Measurements from ENCODE around the gene WIPF3.
"Not testable (repeated sequence)": the region's sequence is repeated elsewhere in the genome, so short reads cannot be mapped to it uniquely, and the experiment has no call there.

WIPF3 gene

GRCh38 chr7:29883462-29884398, 77.4 kb downstream of the WIPF3 start:
- no peak for DNase-seq

GRCh38 chr7:29884399-29885272, 78.3 kb downstream of the WIPF3 start:
- no peak for DNase-seq

GRCh38 chr7:29885626-29886025, 79.3 kb downstream of the WIPF3 start:
- DNase-seq = no peak

- no peak for DNase-seq
These were observed 80.5 kb downstream of the WIPF3 start for GRCh38 chr7:29886827-29887226.

- DNase-seq = no peak
These were observed 81.7 kb downstream of the WIPF3 start for GRCh38 chr7:29888006-29888405.

GRCh38 chr7:29889288-29889687, 83.0 kb downstream of the WIPF3 start:
- no peak for DNase-seq

- DNase-seq = no peak
These were observed 83.9 kb downstream of the WIPF3 start for GRCh38 chr7:29890251-29890650.

- not testable (repeated sequence) for DNase-seq
These were observed 84.5 kb downstream of the WIPF3 start for GRCh38 chr7:29890786-29891185.

GRCh38 chr7:29891766-29892165, 85.5 kb downstream of the WIPF3 start:
- DNase-seq = no peak

GRCh38 chr7:29892231-29892630, 85.9 kb downstream of the WIPF3 start:
- no peak for DNase-seq

- no peak for DNase-seq
These were observed 87.2 kb downstream of the WIPF3 start for GRCh38 chr7:29893351-29893965.

GRCh38 chr7:29894256-29894655, 87.9 kb downstream of the WIPF3 start:
- DNase-seq = no peak

- no peak for DNase-seq
These were observed 89.3 kb downstream of the WIPF3 start for GRCh38 chr7:29895559-29895958.

- no peak for DNase-seq
These were observed 90.5 kb downstream of the WIPF3 start for GRCh38 chr7:29896685-29897411.

- DNase-seq = no peak
These were observed 92.0 kb downstream of the WIPF3 start for GRCh38 chr7:29898301-29898700.

GRCh38 chr7:29900745-29901144, 94.4 kb downstream of the WIPF3 start:
- DNase-seq = no peak

- DNase-seq = no peak
These were observed 100.1 kb downstream of the WIPF3 start for GRCh38 chr7:29906200-29907022.

- no peak for DNase-seq
These were observed 107.9 kb downstream of the WIPF3 start for GRCh38 chr7:29914180-29914579.

GRCh38 chr7:29915481-29916215, 109.3 kb downstream of the WIPF3 start:
- DNase-seq = no peak

- DNase-seq = no peak
These were observed 111.3 kb downstream of the WIPF3 start for GRCh38 chr7:29917641-29918040.

- DNase-seq = no peak
These were observed 112.5 kb downstream of the WIPF3 start for GRCh38 chr7:29918850-29919249.

All from midbrain (tissue), 1 donor.